GM12892 (cell line): Measurements from ENCODE around the gene LSAMP.

Experiments
- POLR2A ChIP-seq: IDR thresholded peaks from 2 replicates; pipeline ENCODE4 v1.6.1; 2011; ENCODE audit warnings: low read depth, low read length, control low read depth
- POLR2AphosphoS5 ChIP-seq: IDR thresholded peaks from 2 replicates; pipeline ENCODE4 v1.6.1; 2011; ENCODE audit warnings: low read depth, low read length, control low read depth

DNA sequence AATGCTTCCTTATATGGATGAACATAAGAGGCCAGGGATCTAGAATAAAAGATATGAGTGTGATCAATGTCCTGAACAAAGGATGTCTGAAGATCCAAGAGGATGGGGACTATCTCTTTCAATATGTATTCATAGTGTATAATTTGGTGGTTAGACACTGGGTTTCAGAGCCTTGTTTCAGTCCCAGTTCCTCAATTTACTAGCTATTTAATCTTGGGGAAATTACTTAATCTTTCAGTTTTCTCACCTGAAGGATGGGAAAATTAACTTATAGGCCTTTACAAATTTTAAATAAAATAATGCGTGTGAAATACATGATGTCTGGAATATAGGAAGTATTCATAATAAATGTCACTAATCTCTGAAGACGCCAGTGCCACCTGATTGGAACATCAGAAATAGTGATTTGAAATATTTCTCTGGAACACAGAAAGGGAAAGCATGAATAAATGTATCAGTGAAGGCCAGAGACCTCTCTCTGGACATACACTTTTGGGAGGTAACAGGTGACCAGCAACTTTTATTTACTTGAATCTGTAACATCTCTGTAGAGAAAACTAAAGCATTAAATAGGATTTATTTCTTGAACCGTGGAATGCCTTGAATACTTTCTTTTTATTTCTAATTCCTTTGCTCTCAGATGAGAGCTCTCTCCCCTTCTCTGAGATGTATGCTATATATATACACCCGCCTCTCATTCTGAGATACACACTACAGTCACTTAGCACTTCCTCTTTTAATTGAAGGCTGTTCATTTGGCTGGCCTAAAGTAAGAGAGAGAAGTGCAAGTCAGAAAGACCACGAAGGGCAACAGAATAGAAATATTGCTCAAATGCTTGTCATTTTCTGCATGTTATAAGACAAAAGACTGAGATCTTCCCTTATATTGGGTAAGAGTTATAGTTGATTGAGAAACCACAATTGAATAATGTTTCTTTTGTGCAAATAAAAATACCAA, 407.1 kb downstream of the LSAMP start:
- no peak for TF ChIP-seq POLR2AphosphoS5
- TF ChIP-seq POLR2A = no peak
